Measurements from ENCODE around the gene ING3.

GRCh38 chr7:120939345-120939744 is 11.2 kb upstream of the ING3 start:
- TF ChIP-seq CTCF (IDR thresholded peaks at IDR 0.05): no peak
- TF ChIP-seq POLR2A (IDR thresholded peaks at IDR 0.05): no peak

Measured in adrenal gland (tissue), 5 donors.